GM19239 (cell line): ENCODE measurements around the gene PTPRR.

Experiments used
- DNase-seq: peaks from one replicate; pipeline ENCODE4 v3.0.0; 2011; ENCODE audit warnings: low spot score; ENCODE audit not compliant: insufficient read length
- FAIRE-seq: peaks from 2 replicates; lab custom pipeline; 2011; peaks lifted over from hg19 to GRCh38; lab: Jason Lieb, UNC

Gene PTPRR

DNA sequence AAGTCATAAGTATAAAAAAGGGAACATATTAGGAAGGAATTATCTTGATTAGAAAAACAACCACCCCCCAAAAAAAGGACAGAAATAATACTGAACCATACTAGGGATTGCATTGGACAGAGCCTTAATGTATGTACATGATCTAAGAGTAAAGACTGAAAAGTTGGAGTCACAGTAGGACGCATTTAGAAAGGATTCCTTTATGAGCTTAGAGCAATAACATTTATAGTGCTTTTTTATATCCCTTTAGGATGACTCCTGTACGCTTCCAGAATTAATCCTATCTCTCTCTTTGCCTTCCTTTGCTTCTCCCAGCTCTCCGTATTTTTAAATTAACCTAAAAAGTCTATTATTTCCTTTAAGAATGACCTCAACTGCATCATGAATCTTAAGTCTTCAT is 75.3 kb downstream of the PTPRR start:
- no peak for FAIRE-seq
- DNase-seq = no peak

DNA sequence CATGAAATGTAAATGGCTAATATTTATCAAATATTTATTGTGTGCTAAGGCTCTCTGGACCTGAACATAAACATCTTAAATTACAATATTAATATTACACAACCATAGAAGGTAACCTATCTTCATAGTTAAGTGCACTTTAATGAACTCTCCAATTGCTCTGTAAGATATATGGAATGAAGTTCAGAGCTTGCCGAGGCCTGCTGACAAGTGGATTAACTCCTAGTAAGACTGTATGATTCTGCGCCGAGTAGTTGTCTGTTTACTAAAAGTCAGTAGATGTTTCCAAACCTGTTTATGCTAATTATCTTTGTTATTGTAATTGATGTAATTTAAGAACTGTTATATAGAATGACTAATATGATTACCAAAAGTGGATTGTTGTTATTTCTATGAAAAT is 77.2 kb downstream of the PTPRR start:
- DNase-seq (no peak), FAIRE-seq (no peak)

DNA sequence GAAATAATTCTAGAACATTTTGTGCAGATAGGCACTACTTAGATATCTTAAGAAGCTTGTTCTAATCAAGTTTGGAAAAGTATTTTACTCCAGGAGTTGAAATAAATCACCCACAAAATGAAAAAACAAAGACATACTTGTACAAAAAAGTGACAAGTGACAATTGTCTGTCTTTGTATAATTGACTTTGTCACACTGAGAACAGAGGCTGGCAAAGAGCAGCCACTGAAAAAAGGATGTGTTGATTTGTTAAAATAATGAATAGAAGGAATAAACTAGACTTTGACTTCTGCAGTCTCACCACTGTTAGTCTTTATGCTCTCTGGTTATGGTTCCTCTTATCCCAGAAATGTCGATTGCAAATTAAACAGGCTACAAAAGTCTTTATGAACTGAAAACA is 77.6 kb downstream of the PTPRR start:
- DNase-seq (no peak), FAIRE-seq (no peak)

DNA sequence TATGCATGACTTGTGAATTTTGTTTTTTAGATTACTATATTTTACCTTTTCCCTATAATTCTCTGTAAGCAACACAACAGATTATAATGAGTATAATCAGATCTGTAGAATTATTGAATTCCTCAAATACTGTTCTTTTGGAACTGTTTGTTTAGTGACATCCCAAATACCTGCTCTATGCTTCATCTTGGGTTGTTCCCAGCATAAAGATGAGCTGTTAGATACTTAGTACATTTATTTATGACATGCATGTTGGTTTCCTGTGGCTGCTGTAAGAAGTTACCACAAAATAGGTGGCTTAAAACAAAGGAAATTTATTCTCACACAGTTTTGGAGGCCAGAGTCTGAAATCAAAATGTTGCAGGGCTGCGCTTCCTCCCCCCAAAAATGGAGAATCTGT is 78.4 kb downstream of the PTPRR start:
- DNase-seq (no peak), FAIRE-seq (no peak)

DNA sequence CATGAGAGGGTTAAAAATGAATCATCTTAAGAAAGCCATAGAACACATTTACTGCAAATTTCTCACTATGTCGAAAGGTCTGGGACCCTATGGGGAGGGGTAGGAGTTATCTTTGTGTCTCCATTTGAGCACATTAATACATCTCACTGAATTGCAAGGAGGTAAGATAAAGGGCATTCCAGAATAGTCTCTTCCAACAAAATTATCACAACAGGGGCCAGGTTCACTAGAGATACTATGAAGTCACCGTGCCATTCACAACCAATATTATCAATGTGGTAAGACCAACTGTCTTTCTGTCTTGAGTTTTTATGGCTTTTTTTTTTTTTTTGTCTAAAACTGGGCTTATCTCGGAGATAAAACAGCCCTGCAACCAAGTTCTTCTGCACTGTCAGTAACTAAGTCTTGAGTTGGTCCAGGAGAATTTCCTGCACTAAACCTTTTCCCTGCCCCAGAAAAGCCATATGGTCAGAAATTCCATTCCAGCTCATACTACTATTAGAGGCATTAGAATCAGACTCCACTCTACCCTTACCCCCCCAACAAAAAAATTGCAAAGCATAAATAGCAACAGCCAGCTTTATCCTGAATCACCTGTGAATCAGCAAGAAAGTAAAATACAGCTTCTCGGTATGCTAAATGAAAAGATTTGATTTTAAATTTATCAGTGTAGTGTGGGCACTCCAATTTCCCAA is 79.7 kb downstream of the PTPRR start:
- DNase-seq = no peak
- no peak for FAIRE-seq

DNA sequence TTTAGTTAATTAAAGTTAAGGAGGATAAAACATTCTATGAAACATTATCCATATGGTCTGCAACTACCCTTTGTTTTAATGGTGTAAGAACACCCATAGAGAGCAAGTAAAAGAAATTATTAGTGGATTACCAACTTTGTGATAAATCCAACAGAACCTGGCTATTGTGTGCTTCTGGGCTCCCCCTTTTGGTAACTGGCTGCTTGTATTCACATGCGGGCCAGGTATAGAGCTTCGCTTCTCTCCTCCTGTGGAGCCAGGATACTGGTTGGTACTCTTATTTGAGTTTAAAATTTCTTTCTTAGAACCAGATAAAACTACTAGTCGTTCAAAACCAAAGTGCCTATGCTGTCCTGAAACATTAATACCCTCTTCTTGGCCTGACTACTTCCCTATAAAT is 81.0 kb downstream of the PTPRR start:
- DNase-seq (no peak), FAIRE-seq (no peak)

DNA sequence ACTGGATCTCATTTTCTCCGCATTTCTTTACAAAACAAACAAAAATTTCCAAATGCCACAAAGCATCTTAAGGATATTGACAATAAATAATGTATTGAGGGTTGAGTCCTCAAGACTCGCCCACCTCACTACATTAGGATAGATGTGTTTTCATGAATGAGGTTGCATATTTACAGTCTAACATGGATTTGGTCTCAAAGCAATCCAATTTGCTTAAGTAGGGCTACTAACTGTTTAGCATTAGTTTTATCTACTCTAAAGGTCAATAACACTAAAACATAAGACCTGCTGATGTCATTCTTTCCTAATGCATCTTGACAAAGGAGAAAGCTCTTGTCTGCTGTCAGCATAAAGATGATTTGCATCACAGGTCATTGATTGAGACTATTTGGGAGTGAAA is 82.4 kb downstream of the PTPRR start:
- DNase-seq (no peak), FAIRE-seq (no peak)

DNA sequence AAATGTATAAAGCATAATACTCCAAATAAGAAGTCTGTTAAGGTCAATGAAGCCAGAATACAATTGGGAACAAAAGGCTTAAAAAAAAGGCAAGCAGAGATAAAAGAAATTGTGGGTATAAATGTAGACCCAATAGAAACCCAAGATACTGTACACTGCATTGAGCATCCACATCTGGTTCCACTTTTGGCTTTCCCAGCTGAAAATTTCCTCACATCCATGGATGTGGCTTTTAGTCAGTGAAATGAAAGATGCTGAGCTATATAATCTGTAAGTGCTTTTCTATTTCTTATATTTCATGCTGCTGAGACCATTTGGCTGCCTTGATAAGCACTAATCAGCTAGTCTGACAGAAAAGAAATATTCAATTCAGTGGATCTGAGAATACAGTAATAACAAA is 83.5 kb downstream of the PTPRR start:
- no peak for FAIRE-seq
- DNase-seq = no peak

DNA sequence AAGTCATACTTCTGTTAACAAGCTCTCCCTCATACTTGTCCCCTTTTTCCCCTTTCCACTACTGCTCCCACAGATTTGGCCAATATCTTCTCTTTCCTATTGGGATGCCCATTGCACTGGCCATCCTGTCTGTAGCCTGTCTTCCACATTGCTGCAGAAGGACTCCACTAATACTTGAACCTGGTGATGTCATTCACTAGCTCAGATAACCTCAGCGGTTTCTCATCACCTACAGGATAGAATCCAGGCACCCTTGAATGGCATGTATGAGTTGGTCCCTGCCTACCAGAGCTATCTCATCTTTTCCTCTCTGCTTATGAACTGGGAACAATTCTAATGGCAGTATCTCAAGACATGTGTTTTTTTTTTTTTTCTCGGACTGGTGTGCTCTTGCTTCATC is 84.6 kb downstream of the PTPRR start:
- FAIRE-seq = no peak
- no peak for DNase-seq

DNA sequence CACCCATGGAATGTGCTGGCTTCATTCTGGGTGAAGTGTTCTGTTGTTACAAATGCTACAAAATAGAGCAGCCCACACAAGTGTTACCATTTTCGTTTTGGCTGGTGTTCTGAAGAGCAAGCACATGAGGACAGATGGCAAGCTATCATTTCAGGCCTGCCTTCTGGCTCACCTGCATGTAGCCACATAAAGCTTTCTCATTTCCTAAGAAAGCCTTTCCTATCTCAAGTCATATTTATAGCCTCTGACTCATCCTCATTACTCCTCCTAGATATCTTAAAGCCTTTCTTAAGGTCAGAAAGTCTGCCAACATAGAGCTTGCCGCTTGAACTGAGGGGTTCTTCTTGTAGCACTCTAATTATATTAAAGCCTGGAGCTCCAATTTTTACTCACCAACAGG is 89.0 kb downstream of the PTPRR start:
- DNase-seq (no peak), FAIRE-seq (no peak)

DNA sequence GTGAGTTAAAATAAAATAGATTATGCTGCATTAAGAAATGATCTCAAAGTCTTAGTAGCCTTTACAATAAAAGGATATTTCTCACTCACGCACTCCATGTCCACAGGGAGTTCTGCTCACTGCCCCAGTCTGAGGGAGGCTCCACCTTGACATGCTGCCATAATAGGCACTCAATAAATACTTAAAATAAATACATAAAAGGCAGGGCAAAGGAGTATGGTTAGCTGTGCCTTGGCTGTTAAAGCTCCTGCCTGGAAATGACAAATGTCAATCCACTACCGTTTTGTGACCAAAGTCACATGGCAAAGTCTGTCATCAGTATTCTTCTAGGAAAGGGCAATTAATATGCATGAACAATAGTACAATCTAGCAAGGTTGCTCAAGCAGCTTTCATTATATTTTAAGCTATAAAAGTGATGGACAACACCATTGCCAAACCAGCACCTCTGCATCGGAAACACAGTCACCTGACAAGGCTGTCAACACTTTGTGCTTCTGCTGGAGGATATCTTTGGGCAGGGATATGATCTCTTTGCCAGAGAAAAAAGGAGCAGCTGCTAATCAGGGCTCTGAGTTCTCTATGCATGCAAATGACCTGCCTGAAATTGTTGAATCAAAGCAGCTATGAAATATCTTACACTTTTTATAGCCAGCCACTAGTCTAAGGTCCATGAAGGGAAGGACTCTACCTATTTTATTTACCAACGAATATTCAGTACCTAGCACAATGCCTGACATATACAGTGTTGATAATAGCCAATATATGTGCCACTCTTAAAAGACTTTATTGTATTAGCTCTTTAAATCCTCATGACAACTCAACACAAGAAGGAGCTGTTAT is 90.1 kb downstream of the PTPRR start:
- no peak for DNase-seq
- FAIRE-seq = no peak

DNA sequence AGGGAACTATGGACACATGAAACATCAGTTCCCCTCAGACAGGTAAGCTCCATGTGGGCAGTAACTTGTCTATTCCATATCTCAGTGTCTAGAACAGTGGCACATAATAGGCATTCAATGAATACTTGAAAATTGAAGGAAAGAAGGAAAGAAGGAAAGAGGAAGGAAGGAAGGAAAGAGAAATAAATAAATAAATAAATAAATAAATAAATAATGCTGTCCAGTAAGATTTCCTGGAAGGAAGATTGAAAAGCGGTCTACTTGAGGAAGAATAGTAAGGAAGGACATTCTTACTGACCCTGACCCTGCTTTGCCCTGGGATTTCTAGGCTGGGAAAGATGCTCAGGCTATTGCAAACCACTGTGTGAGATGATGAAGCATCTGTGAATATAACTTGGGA is 91.5 kb downstream of the PTPRR start:
- DNase-seq (no peak), FAIRE-seq (no peak)

DNA sequence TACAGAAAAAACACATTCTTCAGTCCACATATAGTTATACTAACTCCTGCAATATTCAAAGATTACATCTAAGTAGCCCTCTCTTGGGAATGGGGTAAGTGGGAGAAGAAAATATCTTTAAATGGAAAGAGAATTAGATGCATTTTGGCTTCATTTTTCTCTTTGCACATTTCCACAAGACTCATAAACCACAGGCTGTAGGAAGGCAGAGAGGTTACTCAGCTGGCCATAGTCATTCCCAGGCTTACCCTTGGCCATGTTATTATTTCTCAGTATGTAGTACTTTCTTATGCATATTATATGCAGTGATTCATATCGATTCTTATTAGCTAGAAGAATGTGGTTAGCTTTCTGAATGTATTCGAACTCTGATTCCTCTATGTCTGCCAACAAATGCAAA is 92.2 kb downstream of the PTPRR start:
- DNase-seq (no peak), FAIRE-seq (no peak)

DNA sequence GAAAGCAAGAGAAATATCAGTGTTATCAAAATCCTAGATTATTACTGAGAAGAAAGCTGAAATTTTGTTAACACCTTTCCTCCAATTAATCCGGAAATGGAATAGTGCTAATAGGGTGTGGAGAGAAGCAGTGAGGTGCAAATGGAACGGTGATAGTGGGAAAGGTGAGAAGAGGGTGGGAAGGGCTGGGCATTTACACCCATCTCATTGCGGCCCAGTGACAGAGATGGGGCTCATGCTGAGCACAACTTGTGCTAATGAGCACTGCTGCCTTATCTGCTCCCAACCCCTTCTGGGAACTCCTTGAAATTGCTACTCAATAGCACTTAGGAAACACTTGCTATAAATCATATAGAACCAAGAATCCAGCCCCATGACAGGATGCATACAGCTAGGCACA is 94.4 kb downstream of the PTPRR start:
- DNase-seq = no peak
- FAIRE-seq = no peak

DNA sequence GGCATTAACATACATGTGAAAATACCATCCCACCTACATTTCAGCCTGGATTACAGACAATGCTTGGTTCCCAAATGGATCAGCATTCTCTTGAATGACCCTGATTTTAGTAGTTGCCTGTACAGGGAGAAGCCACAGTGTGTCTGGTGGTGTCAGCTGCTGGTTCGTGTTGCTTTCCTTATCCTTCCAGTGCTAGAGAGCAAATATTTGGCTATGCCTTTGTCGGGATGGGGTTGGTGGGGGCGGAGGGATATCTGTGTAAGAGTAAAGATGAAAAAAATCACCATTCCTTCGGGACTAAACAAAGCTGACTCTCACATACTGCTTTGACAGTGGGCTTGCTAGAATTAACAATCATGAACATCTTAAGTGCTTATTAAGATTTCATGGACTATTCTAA is 96.0 kb downstream of the PTPRR start:
- no peak for FAIRE-seq
- DNase-seq = no peak

DNA sequence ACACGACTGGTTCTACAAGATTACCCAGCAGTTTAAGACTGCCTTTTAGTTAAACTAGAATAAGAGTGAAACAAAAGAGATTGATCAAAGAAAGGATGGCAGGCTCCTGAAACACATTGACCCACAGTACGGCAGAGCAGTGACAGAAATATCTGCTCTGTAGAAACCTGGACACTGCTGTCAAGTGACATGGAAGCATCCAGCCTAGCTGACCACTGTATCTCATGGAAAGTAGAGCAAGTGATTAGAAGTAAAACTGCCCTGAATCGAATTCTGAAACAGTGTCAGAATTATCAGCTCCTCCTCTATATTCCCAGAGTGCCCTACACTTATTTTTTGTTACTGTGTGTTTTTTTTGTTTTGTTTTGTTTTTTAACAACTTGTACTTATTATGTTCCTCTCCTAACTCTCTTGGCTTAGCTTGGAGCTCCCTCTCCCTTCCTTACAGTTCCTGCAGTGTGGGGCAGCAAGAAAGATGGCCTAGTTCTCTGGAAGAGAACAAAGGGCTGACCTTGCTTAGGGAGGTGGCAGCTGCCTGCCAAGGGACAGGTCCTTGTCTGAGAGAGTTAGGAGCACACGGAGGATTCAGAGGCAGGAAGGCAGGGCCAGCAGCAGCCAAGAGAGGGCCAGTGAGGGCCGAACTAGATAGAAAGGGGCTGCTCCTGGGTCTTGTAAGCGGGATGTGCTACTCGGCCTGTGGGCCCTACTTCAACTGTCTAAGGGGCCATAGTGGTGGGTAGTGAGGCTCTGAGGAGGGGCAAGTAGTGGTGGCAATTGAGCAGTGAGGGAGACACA is 97.2 kb downstream of the PTPRR start:
- DNase-seq (no peak), FAIRE-seq (no peak)

DNA sequence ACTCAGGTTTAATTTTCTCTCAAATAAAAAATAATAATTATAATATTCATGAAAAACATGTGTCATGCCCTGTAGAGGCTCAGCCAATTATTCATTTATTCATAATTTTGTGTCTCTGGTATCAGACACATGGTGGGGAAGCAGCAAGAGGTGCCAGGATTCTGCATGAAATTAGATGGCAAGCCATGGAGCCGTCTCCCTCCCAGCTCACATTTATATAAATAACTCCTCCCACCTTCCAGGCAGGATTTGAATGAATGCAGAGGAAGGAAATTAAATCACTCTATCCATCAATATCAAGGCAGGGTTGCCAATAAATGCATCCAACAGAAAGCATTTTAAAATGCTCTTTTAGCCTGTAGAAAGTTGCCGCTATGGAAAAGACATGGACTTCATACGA is 98.1 kb downstream of the PTPRR start:
- FAIRE-seq (no peak), DNase-seq (no peak)

DNA sequence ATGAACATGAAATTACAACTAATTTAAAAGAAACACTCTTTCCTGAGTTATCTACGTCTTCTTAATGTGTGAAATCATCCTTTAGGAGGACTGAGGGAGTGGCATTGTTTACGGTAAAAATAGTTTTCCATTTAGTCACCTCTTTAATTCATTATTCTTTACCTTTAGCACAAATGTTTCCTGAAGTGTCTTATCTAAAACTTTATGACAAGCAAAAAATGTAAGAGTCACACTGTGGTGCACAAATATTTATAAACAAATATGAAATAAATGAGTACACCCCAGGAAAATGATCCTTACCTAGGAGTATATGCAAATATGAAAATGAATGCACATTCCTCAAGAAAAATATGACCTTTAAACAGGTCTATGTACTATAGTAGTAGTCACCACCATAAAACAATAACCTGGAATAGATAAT is 104.6 kb downstream of the PTPRR start:
- DNase-seq (no peak), FAIRE-seq (no peak)

DNA sequence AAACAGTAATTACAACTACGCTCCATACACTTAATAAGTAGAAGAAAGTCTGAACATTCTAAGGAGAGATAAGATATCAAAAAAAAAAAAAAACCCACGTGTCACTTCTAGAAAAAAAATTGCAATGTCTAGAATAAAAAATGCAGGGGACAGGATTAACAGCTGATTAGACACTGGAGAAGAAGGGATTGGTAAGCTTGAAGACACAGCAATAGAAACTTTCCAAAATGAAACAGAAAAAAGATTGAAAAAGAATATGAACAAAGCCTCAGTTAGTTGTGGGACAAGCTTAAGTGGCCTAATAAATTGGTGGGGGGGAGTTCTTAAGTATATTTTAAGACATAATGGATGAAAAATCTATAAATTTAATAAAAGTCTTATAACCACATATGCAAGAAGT is 105.5 kb downstream of the PTPRR start:
- FAIRE-seq (no peak), DNase-seq (no peak)

DNA sequence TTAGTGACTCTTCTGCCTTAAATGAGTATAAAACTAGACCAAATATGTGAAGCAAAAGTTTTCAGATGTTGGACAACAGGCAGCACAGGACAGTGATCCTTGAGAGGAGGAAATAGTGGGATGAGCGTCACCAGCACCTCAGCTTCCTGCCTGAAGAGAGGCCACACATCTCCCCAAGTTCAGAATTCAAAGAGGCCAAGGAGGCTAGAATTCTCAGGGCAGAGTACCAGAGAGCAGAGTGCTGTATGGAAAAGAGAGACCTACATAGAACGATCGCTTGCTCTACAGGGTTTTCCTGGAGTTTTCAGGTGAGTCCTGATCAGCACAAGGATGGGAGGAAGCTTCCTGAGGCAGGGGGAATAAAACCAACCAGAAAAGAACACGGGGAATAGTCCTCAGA is 107.0 kb downstream of the PTPRR start:
- no peak for FAIRE-seq
- DNase-seq = no peak

DNA sequence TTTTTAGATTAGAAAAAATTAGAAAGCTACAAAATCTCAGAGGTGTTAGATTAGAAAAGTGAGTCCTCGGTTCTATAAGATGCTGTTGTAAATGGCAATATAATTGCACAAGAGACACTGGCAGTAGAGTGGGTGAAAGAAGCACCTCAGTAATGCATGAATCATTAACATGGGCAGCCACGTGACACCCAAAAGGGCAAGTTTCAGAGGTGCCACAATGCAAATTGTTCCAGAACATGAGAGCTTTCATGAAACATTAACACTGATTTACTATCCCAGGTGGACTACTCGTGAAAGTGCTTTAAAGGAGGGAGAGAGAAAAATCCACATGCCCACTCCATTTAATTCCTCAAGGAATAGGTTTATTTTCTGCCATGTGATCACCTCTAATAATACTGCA is 108.4 kb downstream of the PTPRR start:
- DNase-seq (no peak), FAIRE-seq (no peak)
